ENCODE results near the gene C15orf62.

DNA sequence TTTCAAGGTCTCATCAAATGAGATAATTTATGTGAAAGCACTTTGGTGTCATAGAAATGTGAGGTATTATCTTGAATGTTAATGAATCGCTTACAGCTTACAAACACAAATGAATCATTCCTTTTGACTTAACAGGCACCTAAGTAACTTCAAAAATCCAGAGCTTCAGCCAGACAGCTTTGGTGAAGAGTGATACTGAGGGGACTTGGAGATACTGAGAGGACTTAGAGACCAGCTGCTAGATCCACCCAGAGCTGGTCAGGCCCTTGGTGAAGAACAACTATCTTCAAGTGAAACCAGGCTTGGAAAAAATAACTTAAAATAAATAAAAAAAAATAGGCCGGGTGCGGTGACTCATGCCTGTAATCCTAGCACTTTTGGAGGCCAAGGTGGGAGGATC lies 20.9 kb downstream of the C15orf62 start:
- TF ChIP-seq, protein P1, sequence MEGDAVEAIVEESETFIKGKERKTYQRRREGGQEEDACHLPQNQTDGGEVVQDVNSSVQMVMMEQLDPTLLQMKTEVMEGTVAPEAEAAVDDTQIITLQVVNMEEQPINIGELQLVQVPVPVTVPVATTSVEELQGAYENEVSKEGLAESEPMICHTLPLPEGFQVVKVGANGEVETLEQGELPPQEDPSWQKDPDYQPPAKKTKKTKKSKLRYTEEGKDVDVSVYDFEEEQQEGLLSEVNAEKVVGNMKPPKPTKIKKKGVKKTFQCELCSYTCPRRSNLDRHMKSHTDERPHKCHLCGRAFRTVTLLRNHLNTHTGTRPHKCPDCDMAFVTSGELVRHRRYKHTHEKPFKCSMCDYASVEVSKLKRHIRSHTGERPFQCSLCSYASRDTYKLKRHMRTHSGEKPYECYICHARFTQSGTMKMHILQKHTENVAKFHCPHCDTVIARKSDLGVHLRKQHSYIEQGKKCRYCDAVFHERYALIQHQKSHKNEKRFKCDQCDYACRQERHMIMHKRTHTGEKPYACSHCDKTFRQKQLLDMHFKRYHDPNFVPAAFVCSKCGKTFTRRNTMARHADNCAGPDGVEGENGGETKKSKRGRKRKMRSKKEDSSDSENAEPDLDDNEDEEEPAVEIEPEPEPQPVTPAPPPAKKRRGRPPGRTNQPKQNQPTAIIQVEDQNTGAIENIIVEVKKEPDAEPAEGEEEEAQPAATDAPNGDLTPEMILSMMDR (IDR thresholded peaks at IDR 0.05), result no peak
- TF ChIP-seq POLR2A (IDR thresholded peaks at IDR 0.05), result no peak

Data from heart left ventricle (tissue), 13 donors.